SIG-M5 (cell line): ENCODE data around the gene AGR3.
"Not testable (repeated sequence)": the region's sequence is repeated elsewhere in the genome, so short reads cannot be mapped to it uniquely, and the experiment has no call there.

Experiments
- DNase-seq: peaks from one replicate; lab custom pipeline; 2025; lab: John Stamatoyannopoulos, UW

AGR3 gene

GRCh38 chr7:16891338-16891737 lies 9.6 kb upstream of the AGR3 start:
- no peak for DNase-seq

DNA sequence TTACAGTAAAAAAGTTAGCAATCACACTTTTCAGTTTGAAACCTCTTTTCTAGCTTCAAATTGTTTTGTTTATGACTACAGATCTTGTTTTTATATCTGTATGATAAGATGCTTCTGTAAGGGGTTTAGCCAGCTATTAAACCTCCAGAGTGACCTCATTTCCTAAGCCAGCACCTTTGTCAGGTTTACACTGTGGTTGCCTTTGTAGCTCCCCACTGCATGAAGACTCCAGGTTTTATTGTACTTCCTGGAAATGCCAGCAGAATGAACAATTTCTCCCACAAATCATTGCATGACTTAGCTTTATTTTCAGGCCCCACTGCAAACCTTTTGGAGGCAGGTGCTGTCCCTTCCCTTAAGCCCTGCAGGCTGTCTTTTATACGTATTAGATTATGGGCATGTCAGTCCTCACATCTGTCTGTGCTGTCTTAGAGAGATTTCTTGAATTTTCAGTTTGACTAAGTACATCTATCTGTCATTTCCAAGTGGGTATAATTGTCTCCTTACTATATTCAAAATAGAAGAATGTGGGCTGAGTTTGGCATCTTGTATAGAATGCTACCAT lies 8.2 kb upstream of the AGR3 start:
- DNase-seq: no peak

DNA sequence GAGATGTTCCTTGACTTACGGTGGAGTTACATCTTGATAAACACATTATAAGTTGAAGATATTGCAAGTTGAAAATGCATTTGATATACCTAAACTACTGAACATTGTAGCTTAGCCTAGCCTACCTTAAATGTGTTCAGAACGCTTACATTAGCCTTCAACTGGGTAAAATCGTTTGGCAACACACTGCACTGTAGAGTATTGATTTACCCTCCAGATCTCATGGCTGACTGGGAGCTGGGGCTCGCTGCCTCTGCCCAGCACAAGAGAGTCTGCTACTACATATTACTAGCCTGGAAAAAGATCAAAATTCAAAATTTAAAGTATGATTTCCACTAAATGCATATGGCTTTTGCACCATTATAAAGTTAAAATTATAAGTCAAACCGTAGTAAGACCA lies 7.5 kb upstream of the AGR3 start:
- no peak for DNase-seq

- DNase-seq: no peak
Measured at GRCh38 chr7:16883918-16884317, 2.1 kb upstream of the AGR3 start.

GRCh38 chr7:16880554-16880953 lies 1.2 kb downstream of the AGR3 start:
- DNase-seq: no peak

DNA sequence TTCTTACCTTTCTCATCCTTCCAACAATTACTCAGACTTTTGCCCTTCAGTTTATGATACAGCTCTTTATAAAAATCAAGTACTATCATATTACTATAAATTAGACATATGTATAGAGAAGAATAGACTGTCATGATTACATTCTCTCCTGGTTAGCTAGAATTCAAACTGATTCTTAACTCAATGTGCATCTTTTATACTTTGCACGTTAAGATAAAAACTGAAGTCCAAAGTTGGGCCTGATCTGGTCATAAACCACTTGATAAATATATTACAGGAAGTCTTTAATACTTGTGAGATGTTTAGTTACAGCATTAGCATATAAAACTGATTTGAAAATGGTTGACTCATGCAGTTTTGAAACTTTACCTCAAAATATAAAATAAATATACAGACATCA lies 2.6 kb downstream of the AGR3 start:
- DNase-seq: no peak

DNA sequence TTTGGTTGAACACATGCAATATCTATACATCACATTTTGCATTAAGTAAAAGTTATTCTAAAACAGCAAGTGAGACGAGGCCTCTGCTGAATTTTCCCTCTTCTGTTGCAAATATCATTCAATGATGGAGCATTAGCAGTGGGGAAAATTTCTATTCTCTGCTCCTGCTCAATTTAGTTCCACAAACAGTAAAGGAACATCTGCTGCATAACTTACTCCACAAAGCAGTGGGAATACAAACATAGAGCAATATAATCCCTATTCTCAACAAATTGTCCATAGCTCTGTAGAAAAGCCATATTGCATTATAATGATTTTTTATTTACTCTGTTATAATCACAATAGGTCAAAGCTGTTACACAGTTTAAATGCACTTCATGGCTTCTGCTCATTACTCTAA lies 5.9 kb downstream of the AGR3 start:
- DNase-seq: no peak

- DNase-seq: no peak
Measured at GRCh38 chr7:16874066-16874465, 7.7 kb downstream of the AGR3 start.

GRCh38 chr7:16867328-16867727 lies 14.5 kb downstream of the AGR3 start:
- DNase-seq: no peak

DNA sequence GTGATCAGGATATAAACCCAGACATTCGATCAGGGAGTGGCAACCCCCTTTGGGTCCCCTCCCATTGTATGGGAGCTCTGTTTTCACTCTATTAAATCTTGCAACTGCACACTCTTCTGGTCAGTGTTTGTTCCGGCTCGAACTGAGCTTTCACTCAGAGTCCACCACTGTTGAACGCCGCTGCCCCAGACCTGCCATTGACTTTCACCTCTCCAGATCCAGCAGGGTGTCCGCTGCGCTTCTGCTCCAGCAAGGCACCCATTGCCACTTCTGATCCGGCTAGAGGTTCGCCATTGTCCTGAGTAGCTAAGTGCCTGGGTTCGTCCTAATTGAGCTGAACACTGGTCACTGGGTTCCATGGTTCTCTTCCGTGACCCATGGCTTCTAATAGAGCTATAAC lies 28.6 kb downstream of the AGR3 start:
- not testable (repeated sequence) for DNase-seq

DNA sequence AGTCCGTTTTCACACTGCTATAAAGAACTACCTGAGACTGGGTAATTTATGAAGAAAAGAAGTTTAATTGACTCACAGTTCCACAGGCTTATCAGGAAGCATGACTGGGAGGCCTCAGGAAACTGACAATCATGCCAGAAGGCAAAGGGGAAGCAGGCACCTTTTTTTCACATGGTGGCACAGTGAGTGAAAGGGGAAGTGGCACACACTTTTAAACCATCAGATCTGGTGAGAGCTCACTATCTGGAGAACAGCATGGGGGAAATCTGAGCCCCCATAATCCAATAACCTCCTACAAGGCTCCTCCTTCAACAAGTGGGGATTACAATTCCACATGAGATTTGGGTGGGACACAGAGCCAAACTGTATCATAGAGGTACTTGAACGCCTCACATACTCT lies 30.0 kb downstream of the AGR3 start:
- no peak for DNase-seq

- DNase-seq: no peak
Measured at GRCh38 chr7:16850614-16851466, 30.9 kb downstream of the AGR3 start.

GRCh38 chr7:16849296-16850148 lies 32.3 kb downstream of the AGR3 start:
- no peak for DNase-seq

DNA sequence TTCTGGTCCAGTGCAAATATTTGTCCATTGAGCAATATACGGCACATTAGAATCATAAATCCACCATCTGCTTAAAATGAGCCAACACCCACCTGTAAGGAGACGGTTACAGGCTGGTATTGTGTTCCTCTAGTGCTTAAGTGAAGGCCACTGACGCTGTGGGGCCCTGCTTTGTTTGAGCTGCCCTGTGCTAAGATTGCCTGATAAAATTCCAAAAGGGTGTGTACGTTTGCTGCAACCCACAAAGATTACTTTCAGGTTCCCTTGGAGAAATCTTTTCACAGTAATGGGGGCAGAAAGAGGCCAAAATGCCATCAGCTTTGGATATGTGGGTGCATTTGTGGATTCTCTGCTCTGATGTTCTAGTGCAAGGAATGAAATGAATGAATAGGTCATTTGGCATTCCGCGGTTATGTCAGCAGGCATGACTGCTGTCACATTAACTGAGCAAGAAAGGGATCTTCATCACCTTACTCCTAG lies 34.4 kb downstream of the AGR3 start:
- DNase-seq: no peak

DNA sequence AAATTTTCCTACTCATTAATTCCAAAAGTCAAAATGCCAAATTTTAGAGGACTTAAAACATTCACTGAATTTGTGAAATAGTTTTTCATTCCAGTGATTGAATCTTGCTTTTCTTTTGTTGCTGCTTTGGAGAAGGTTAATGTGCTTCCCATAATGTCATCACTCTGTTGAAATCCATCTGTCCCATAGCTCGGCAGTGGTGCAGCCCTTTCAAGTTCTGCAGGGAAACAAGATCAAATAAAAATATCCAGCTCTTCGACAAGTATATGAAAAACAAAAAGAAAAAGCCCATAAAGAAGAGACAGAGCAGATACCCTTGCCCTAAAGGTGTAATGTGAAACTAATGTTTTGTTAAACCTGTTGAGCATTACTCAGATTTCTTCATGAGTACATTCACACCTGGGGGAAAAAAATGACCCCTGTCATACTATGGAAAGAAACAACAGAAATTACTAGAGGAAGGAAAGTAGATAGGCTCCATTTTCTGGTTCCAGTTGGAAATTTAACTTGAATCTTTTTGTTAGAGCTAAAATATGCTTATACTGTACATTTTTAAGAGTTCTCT lies 35.1 kb downstream of the AGR3 start:
- DNase-seq: no peak

GRCh38 chr7:16845746-16846145 lies 36.0 kb downstream of the AGR3 start:
- no peak for DNase-seq

DNA sequence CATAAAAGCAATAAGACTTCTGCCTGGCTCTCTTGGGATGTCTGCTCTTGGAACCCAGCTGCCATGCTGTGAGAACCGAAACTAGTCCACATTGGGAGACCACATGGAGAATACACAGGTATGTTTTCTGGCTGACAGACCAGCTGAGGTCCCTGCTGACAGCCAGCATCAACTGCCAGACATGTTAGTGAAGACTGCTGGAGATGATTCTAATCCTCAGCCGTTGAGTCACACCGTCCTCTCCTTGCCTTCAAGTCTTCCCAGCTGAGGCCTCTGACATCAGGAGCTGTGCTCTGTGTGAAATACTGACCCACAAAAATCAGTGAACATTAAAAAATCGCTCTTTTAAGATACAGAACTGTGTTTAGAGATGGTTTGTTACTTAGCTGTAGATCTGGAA lies 40.1 kb downstream of the AGR3 start:
- no peak for DNase-seq

GRCh38 chr7:16840094-16840493 lies 41.7 kb downstream of the AGR3 start:
- DNase-seq: no peak

DNA sequence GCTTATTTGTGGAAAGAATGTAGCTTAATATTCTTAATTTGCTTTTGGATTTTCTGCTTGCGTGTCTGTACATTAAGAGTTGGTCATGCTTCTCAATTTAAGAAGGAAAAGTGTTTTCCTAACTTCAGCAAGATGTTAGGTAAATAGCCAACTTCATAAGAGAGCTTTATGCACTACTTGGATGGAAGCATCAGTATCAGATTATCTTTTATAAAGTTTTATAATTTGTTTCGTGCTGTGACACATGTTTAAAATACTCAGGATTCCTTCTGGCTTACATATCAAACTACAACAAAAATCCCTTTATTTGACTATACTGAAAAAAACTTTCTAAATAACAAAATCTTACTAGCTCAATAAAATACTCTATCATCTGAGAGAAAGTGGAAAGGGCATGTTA lies 42.1 kb downstream of the AGR3 start:
- no peak for DNase-seq

DNA sequence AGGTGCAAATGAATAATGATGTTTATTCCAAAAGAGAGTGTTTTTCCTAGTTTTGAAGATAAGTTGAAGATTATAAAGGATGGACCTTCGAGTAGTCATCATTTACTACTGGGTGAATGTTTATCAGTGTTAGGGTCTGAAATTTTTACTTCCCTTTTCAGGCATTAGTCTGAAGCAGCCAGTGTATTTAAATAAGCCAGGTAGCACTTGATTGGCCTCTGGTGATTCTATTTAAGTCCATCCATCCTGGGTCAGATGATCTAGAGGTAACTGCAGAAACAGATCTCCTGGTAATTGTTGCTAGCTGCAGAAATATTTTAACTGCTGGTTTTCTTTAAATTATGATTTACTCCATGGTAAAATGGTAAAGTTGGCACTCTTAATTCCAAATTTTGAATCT lies 42.9 kb downstream of the AGR3 start:
- no peak for DNase-seq

GRCh38 chr7:16838386-16838785 lies 43.4 kb downstream of the AGR3 start:
- DNase-seq: no peak

DNA sequence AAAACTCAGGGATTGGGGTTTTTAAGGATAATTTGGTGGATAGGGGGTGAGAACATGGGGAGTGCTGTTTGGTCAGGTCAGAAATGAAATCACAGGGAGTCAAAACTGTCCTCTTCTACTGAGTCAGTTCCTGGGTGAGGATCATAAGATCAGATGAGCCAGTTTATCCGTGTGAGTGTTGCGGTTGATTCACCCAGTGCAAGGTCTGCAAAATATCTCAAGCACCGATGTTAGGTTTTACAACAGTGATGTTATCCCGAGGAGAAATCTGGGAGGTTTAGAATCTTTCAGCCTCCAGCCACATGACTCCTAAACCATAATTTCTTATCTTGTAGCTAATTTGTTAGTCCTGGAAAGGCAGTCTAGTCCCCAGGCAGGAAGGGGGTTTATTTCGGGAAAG lies 45.3 kb downstream of the AGR3 start:
- no peak for DNase-seq

DNA sequence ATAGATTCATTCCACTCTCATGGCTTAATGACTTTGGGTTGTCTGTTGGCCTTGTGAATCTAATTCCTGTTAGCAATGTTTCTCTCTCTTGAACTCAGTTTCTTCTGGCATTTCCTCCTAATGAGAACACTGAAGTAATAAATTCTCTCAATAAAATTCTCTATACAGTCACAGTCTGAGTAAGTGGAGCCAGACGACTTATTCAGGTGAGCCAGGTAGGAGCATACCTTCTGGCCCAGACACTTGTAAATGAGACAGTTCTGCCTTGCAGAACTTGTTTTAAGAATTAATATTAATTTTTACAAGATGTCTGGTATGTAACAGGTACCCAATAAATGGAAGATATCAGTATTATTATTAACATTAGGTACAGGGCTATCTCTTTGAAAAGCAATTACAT lies 48.4 kb downstream of the AGR3 start:
- DNase-seq: no peak
